ENCODE data around the gene HNMT.
A peak's percentile ranks its signal among the peaks of the same experiment; 100 is the strongest.
"Not testable (repeated sequence)": the region's sequence is repeated elsewhere in the genome, so short reads cannot be mapped to it uniquely, and the experiment has no call there.

The HNMT gene

DNA sequence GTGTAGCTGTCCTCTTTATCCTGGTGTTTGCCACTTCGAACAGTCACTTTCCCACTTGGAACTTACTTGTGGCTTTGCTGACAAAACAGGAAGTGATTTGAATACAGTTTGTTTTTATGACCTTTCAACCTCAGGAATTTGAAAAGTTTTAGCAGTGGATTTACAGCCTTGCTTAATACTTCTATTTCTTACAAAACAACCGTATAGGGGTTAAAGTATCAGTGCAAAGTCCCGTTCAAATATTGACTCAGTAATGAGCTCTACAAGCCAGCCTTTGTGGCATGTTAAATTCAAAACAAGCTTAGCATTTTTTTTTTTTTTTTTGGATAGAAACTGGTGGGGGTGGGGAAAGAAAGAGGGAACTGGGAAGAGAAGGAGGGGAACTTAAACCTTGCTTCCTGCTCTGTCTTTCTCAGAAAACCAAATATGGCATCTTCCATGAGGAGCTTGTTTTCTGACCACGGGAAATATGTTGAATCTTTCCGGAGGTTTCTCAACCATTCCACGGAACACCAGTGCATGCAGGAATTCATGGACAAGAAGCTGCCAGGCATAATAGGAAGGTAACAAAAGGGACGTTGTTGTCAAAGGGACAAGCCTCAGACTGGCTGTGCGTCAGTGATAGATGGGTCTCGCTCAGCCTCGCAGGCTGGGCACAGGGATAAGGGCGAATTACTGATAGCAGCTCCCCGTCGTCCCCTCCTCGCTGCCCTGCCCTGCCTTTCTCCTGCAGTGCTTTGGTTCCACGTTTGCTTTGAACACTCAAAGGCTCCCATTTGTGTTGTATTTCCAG, at the start of gene HNMT:
Gene HNMT, plus strand, starts transcription at position 408 of the 793 bp plus-strand sequence. Its CDS starts 19 bp downstream, at position 427.
- peak; percentile 11 for DNase-seq (ENCODE audit: low spot score)

DNA sequence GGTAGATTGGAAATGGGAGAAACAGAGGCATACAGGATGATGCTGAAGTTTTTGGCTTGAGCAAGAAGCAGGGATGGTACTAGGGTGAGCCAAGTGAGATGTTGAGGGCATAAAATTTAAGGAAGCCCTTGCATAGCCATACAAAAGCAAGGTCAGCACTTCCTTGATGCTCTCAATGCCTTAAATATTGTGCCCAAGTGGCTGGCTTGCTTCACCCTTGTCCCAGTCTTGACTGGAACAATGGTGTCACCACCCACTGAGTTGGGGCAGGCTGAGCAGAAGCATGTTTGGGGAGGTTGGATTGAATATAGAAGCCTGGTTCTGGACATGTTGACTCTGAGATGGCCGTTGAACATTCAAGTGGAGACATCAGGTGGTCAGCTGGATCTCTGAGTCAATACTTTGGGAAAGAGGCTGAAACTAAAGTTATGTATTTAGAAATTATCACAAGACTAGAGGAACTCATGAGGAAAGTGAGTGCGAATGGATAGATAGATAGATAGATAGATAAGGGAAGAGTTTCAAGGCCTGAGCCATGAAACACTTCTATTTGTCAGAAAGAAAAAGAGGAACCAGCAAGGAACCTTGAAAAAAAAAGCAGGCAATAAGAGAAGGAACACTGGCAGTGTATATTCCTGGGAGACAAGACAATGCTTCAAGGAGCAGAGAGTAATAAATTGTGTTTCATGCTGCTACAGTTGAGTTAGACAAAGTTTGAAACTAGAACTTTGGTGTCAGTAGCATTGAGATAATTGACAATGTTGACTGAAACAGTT, 43.0 kb upstream of the HNMT start:
- no peak for DNase-seq (ENCODE audit: low spot score)

DNA sequence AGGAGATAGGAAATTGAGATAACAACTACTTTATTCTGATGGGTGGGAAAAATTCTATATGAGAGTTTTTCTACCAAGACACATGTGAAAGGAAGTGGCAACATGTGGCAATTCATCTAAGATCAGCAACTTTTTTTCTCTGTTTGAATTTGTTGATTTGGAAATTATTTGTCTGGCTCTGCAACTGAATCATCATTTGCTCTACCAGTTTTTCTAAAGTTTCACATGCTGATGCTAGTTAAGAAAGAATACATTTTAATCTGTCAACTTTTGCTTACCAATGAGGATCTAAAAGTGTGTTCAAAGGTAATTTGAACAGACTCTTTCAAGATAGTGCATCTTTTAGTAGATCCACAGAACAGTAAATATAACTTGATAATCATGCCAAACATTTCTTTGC, 42.1 kb upstream of the HNMT start:
- DNase-seq (ENCODE audit: low spot score): not testable (repeated sequence)

DNA sequence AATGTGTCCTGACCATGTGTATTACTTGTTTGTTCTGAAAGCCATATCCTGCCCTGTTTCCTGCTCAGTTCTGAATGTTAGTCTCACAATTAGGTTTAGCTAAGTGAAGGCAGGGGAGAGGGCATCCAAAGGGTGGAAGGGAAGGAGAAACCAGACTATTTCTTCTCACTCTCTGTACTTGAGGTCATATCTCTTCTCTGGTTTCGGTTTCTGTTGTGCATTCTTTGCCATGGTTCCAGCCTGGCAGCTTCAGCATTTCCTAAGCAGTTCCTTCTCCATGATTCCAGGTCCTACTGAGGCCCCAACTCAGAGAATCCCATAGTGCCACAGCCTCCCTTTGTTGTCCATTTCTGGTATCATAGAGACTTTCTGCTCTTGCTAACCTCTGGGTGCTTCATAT, 40.3 kb upstream of the HNMT start:
- DNase-seq (ENCODE audit: low spot score): no peak

DNA sequence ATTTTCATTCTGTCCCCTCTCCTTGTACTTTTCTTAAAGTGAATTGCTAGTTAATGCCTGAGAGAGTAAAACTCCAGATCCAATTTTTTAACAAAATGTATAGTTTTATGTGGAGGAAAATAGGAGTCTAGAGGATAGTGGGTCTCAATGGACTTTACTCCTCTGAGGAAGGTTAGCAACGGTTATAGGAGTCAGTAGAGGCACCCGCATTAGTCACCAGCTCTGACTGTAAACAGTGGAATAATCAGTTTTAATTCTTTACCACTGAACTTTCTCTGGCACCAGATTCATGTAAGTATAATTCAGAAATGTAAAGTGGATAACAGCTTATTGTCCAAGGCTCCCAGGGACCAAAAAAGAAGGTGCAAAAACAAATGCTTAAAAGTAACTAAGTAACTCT, 38.7 kb upstream of the HNMT start:
- no peak for DNase-seq (ENCODE audit: low spot score)

DNA sequence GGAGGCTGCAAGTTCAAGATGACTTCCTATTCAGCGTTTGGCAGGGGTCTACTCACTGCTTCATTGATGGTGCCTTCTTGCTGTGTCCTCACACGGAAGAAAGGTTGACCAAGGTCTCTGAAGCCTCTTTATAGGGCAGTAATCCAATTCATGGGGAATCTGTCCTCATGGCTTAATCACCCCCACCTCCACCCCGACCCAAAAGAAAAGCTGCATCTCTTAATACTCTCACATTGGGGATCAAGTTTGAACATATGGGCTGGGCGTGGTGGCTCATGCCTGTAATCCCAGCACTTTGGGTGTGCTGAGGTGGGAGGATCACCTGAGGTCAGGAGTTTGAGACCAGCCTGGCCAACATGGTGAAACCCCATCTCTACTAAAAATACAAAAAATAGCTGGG, 36.4 kb upstream of the HNMT start:
- DNase-seq (ENCODE audit: low spot score): no peak

DNA sequence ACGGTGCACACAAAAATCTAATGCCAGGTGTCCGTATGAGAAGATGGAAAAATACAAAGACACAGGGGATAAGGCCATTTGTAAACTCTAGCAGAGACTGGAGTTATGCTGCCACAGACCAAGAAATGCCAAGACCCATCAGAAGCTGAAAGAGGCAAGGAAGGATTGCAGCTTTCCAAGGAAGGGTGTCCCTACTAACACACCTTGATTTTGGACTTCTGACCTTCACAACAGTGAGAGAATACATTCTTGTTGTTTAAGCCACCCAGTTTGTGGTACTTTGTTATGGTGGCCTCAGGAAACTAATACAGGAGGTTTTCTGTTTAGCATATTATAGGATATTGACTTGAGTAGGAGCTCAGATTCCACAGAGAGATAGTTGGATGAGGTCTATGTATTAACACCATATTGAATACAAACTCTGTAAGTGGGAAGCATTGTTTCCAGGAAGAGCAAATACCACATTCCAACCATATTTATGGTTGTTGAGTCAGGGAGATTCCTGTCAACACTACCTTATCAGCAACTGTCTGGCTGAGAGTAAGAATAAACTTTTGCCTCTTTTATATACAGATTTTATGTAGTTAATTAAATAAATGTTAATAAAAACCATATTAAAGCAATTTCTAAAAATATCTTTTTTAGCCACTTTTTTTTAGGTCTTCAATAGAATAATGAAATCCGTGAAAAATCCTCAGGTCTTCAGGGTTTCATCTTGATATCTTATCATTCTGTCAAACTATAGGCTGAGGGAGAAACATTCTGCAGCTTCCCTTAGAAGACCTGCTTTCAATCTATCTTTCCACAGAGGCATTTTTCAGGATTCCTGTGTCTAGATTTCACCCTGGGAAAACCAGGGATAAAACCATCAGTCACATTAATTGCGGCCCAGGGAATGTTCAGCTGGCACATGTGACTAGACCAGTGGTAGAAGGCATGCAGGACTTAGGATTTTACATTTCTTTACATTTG, 35.4 kb upstream of the HNMT start:
- no peak for DNase-seq (ENCODE audit: low spot score)

DNA sequence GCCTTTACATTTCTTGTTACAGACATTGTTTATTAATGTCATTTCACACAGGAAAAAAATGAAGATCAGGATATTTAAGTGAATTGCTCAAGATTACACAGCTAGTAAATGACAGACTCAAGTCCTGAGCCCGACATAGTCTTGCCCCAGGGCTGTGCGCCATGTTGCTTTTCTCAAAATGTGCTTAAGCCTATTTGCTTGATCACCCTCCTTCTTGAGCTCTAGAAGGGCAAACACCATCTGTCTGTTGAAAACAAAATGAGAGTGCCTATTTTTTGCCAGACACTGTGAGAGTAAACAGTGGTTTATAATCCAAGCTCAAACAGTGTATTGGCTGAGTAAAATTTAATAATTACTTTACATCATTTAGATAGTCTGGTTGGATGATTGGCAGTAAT, 34.8 kb upstream of the HNMT start:
- no peak for DNase-seq (ENCODE audit: low spot score)

DNA sequence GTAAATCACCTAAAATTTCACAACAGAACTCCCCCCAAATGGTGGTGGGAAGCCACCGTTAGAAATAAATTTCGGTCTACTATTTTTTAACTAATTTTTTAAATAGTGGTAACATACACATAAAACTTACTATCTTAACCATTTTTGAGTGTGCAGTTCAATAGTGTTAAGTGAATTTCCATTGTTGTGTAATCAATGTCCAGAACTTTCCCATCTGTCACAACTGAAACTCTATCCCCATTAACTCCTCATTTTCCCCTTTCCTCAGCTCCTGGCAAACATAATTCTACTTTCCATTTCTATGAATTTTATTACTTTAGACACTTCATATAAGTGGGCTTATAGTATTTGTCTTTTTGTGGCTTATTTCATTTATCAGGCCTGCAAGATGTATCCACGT, 34.1 kb upstream of the HNMT start:
- no peak for DNase-seq (ENCODE audit: low spot score)

DNA sequence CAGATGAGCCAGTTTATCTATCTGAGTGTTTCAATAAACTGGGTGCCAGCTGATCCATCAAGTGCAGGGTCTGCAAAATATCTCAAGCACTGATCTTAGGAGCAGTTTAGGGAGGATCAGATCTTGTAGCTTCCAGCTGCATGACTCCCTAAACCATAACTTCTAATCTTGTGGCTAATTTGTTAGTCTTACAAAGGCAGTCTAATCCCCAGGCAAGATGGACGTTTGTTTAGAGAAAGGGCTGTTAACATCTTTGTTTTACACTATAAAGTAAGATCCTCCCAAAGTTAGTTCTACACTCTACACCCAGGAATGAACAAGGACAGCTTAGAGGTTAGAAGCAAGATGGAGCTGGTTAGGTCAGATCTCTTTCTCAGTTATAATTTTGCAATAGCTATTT, 28.7 kb upstream of the HNMT start:
- DNase-seq (ENCODE audit: low spot score): no peak

DNA sequence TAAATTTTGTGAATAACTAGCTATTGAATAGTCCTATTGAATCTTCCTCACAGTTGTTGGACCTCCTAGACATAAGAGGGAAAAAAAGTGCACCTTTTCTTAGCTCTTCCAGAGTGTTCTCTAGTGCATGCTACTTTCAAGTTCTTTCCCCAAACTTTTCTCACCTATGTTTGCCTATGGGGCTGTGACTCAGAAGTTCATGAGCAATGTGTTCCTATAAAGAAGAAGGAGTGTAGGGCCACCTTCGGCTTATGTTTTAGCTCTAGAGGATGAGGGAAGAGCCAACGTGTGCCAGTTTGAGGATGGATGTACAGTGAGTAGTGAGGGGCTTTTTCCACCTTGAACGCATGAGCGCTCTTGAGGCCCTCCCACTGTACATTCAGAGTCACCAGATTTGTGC, 27.0 kb upstream of the HNMT start:
- no peak for DNase-seq (ENCODE audit: low spot score)

DNA sequence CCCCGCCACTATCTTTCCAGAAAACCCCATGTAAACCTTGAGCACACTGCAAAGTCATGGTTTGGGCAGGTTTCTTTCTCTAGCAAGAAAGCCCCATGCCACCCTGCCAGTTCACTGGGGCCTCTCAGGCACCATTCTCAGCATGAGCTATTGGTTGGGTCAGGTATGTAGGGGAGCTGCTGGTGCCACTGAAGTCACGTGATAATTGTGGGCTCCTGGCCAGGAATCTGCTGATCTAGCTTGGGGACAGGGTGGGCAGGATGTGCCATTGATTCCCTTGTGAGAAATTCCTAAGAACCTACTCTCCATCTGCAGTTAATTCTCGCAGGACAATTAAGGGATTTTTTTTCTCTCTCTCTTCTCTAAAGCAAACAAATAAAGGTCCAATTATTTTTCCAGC, 26.5 kb upstream of the HNMT start:
- DNase-seq (ENCODE audit: low spot score): no peak

DNA sequence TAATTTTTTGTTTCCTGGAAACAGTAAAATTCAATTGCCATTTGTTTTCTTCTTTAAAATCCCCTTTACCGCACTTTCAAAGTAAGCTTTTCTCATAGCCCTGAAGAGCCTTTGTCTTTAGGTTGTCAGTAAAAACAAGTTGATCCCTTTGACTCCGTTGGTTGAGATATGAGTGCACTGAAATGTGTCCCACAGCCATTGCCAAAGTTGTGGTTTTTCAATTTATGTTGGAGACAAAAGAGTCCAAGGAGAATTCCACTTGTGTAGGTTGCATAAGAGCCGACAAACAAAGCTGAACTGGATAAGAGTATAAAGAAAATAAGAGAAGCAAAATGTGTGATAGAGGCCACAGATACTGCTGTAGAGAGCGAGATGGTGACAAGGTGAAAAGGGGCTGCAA, 26.1 kb upstream of the HNMT start:
- DNase-seq (ENCODE audit: low spot score): no peak

DNA sequence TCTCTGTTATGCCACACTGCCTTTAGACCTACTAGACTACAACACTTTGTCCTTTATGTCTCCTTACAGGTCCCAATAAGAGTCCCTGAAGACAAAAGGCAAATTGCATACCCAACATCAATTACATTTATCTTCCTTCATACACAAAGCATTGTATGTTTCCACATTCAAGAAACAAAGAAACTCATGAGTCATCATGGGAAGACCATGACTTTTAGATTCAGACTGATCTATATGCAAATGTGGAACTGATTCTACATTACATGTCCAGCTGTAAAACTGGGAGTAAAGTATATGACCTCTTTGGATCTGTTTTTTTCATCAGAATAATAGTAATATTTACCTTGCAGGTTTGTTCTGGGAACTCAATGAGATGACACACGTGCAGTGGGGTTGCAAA, 25.2 kb upstream of the HNMT start:
- no peak for DNase-seq (ENCODE audit: low spot score)

DNA sequence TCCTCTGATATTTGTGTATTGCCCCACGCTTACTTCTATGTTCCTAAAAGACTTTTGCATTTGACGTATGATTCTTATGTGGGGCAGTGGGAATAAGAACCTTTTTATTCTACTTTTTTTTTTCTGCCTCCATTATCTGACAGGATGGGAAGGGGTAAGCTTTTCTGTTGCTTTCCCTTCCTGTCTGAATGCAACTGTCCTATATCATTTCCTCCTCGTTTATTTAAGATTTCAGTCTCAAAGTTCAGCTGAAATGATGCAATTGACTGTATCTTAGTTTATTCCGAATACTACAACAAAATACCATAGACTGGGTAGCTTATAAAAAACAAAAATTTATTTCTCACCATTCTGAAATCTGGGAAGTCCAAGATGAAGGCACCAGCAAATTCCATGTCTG, 24.1 kb upstream of the HNMT start:
- no peak for DNase-seq (ENCODE audit: low spot score)

DNA sequence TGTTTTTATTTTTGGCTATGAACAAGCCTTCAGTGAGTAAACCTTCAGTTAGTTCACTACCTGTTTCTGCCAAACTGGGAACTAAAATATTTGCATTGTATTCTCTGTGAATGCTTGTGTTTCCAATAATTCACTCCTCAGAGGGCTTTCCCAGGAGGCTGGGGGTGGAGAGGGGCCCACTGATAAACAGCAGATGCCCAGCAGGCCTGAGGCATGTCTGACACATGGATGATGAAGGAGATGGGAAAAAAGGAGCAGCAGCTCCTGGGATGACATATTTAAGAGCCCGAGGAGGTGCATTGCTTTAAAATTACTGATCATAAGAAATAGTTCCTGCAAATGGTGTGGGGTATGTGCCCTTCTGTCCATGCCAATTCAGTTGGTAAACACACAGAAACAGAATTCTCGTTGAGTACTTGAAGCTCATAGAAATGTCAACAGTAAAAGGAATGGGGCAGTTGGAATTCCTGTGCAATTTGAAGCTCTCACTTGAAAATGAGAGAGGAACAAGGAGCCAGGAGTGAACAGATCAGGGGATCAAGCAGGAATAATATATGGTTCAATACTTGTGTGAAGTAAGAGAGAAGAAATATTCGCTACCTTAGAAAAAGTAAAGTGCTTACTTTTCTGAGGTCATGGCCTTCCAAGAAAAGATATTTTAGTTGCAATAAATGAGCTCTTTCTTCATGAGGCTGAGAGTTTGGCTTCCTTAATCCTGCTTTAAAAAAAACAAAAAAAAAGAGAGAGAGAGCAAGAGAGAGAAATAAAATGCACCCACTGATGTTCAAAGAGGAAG, 22.0 kb upstream of the HNMT start:
- no peak for DNase-seq (ENCODE audit: low spot score)

DNA sequence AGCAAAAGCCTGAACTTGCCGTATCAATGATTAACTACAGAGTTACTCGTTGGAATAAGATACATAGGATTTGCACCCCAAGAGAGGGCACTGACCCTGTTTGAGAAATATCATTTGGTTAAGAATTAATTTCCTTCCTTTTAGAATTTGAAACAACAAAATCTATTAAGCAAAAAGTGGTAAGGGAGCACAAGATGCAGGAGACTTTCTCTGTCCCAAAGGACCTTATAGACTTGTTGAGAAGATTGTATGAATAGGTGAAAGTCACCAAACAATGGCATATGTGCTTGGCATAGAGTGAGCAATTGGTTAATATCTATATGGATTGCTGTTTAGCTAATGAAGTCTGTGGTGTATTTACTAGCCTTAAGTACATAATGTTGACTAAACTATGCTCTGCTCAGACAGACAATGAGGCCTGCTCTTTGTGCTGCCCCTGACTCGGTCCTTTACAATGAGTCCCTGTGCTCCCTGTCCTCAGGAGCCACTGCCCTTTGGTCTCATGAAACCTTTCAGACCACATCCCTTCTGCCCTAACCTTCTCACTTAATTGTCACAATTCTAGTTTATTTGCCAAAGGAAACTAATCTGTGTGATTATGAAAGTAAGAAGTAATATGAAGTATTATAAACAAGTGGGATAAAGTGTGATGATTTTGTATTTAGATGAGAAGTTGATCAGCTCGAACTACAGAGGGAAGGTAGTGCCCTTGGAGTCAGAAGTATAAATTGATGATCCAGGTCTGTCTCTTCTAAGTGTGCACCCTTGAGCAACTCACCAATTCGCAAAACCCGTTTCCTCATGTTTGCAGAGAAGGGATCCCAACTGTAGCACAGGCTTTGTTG, 21.2 kb upstream of the HNMT start:
- no peak for DNase-seq (ENCODE audit: low spot score)

DNA sequence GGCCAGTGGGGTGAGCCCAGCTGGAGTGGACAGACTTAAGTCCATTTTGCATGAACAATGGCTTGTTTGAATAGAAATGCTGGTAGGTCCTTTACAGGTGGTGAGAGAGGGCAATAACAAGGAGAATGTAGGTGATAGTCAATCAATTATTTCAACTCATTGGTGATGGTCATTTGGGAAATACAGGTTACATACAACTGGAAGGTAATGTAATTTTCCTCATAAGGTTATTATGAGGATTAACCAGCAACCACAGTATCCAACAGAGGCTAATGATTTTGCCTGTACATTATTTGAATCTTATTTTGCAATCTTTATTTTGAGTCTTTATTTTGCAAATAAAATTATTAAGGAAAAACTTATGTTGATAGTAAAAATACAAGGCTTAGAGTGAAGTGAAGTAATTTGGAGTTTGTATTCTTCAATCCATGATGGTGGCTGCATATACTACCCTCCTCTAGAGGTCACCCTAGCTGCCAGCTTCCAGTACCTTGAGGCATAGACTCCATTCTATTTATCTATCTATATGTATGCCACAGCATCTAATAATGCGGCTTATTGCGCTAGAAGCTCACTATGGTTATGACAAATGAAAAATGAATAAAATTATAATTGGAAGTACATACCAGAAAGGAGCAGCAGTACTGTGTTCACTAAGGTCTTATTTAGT, 20.5 kb upstream of the HNMT start:
- DNase-seq (ENCODE audit: low spot score): no peak

DNA sequence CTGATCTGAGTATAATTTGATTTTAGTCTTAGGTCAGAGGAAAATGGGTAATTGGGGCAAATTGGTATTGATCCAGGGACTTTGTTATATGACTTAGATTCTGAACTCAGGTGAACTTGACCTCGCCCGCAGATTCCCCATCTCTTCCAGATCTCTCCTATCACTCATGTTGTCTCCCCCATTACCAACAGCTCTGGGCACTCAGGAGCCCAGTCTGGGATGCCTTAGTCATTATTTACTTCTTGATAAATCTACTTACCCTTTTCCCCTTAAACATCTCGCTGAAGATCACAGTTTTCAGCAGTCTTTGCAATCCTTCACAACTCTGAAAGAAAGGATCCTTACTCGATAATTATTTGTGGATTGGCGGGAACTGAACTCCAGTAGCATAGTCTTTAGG, 19.6 kb upstream of the HNMT start:
- no peak for DNase-seq (ENCODE audit: low spot score)

DNA sequence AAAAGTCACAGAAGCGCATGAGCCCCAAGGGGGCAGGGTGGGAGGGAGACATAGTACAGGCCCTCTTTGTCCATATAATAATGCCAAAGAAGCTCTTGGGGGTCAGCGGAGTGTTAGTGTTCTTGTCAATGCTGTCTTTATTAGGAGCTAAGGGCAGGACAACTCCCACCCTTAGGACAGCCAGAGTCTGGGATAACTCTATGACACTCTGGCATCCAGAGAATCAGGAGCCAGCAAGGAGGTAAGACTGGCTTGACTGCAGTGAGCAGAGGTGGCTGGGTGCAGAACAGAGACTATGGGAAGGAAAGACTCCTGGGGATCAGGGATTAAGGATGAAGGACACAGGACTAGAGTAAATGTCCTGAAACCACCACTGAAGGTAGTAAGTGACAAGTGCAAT, 19.0 kb upstream of the HNMT start:
- DNase-seq (ENCODE audit: low spot score): no peak

All from hematopoietic multipotent progenitor cell treated with erythropoietin and hydrocortisone succinate and interleukin-3 and kit ligand, for 15 days (in vitro differentiated cells).